IgD-negative memory B cell (primary cell): ENCODE measurements around the gene PLK5. TPM values are rescaled to one million over a fixed set of nuclear protein-coding genes. Genes with fewer than 3 reads are reported as not detected.
"Not testable (repeated sequence)": the region's sequence is repeated elsewhere in the genome, so short reads cannot be mapped to it uniquely, and the experiment has no call there.

Source experiments
- H3K27ac Mint-ChIP-seq, 3 donors: one replicate each; pipeline ENCODE4 v1.8.0; 2020 to 2022; ENCODE audit warnings: mild to moderate bottlenecking in 3 of 3, mixed read lengths in 3 of 3, moderate library complexity in 1 of 3
- H3K27me3 Mint-ChIP-seq: one replicate; pipeline ENCODE4 v1.8.0; 2021; ENCODE audit warnings: mixed read lengths
- H3K36me3 Mint-ChIP-seq: one replicate; pipeline ENCODE4 v1.8.0; 2020; ENCODE audit warnings: mild to moderate bottlenecking, mixed read lengths
- H3K4me1 Mint-ChIP-seq, 3 donors: one replicate each; pipeline ENCODE4 v1.8.0; 2020 to 2022; ENCODE audit warnings: mixed read lengths in 3 of 3, mild to moderate bottlenecking in 1 of 3
- H3K4me3 Mint-ChIP-seq, 4 donors: one replicate each; pipeline ENCODE4 v1.8.0; 2020 to 2022; ENCODE audit warnings: mild to moderate bottlenecking in 4 of 4, mixed read lengths in 4 of 4, moderate library complexity in 3 of 4
- H3K9me3 Mint-ChIP-seq, 3 donors: one replicate each; pipeline ENCODE4 v1.8.0; 2020 to 2021; ENCODE audit warnings: mixed read lengths in 3 of 3, mild to moderate bottlenecking in 1 of 3
- polyA plus RNA-seq: library from polyadenylated mRNA; unstranded; fragments of 300-500 nt; fragmentation: Illumina TruSeq; gene quantifications from one replicate; pipeline ENCODE4 v1.2.3, GENCODE V29; 2021

Gene PLK5
- polyA plus RNA-seq, 1 donor from 2014 or later: not detected

- Mint-ChIP-seq H3K27ac (no peak overlapping the region), H3K9me3 (peaks cover 0 to 4% (median 0%) of the 10 kb centered on the region in 3 donors), H3K4me3 (no peak overlapping the region), H3K27me3 (peaks cover 35% of the 10 kb centered on the region), H3K4me1 (peaks cover 0 to 6% (median 0%) of the 10 kb centered on the region in 3 donors), H3K36me3 (no peaks in the 10 kb centered on the region)
These were observed 1.0 kb upstream of the PLK5 start for GRCh38 chr19:1522838-1523237.

- peak overlapping the region in 1 of 4 donors; percentile 13 for H3K4me3 Mint-ChIP-seq
- peaks cover 0 to 4% (median 0%) of the 10 kb centered on the region in 3 donors for H3K9me3 Mint-ChIP-seq
- peaks cover 31% of the 10 kb centered on the region for H3K27me3 Mint-ChIP-seq
- H3K36me3 Mint-ChIP-seq: no peaks in the 10 kb centered on the region
- peaks cover 0 to 6% (median 0%) of the 10 kb centered on the region in 3 donors for H3K4me1 Mint-ChIP-seq
- H3K27ac Mint-ChIP-seq: peak overlapping the region in 1 of 3 donors; percentile 71
These were observed 552 bp downstream of the PLK5 start for GRCh38 chr19:1524287-1524971.

GRCh38 chr19:1524972-1525325 lies 1.1 kb downstream of the PLK5 start:
- Mint-ChIP-seq H3K36me3 (no peaks in the 10 kb centered on the region), H3K4me1 (peaks cover 0 to 6% (median 0%) of the 10 kb centered on the region in 3 donors), H3K4me3 (peak overlapping the region in 1 of 4 donors; percentile 4), H3K27ac (peak overlapping the region in 1 of 3 donors; percentile 71), H3K27me3 (peaks cover 32% of the 10 kb centered on the region), H3K9me3 (peaks cover 0 to 4% (median 0%) of the 10 kb centered on the region in 3 donors)

- H3K36me3 Mint-ChIP-seq: no peaks in the 10 kb centered on the region
- peak overlapping the region in 1 of 3 donors; percentile 71 for H3K27ac Mint-ChIP-seq
- peaks cover 35% of the 10 kb centered on the region for H3K27me3 Mint-ChIP-seq
- H3K4me3 Mint-ChIP-seq: no peak overlapping the region
- peaks cover 0 to 6% (median 0%) of the 10 kb centered on the region in 3 donors for H3K4me1 Mint-ChIP-seq
- peaks cover 0 to 4% (median 0%) of the 10 kb centered on the region in 3 donors for H3K9me3 Mint-ChIP-seq
These were observed 1.5 kb downstream of the PLK5 start for GRCh38 chr19:1525343-1525742.

GRCh38 chr19:1526066-1526778 lies 2.3 kb downstream of the PLK5 start:
- Mint-ChIP-seq H3K4me3 (no peak overlapping the region), H3K27me3 (peaks cover 35% of the 10 kb centered on the region), H3K9me3 (peaks cover 0 to 4% (median 0%) of the 10 kb centered on the region in 3 donors), H3K4me1 (peaks cover 0 to 6% (median 0%) of the 10 kb centered on the region in 3 donors), H3K27ac (no peak overlapping the region), H3K36me3 (no peaks in the 10 kb centered on the region)

GRCh38 chr19:1526979-1527649 lies 3.2 kb downstream of the PLK5 start:
- H3K9me3 Mint-ChIP-seq: peaks cover 0 to 4% (median 0%) of the 10 kb centered on the region in 3 donors
- H3K36me3 Mint-ChIP-seq: no peaks in the 10 kb centered on the region
- no peak overlapping the region for H3K4me3 Mint-ChIP-seq
- H3K27ac Mint-ChIP-seq: no peak overlapping the region
- H3K27me3 Mint-ChIP-seq: peaks cover 37% of the 10 kb centered on the region
- peaks cover 0 to 6% (median 0%) of the 10 kb centered on the region in 3 donors for H3K4me1 Mint-ChIP-seq

- Mint-ChIP-seq H3K4me3 (no peak overlapping the region), H3K9me3 (peaks cover 0 to 4% (median 0%) of the 10 kb centered on the region in 3 donors), H3K36me3 (no peaks in the 10 kb centered on the region), H3K27ac (no peak overlapping the region), H3K27me3 (peaks cover 37% of the 10 kb centered on the region), H3K4me1 (peaks cover 0 to 6% (median 0%) of the 10 kb centered on the region in 3 donors)
These were observed 3.9 kb downstream of the PLK5 start for GRCh38 chr19:1527650-1528309.

- no peak overlapping the region for H3K4me3 Mint-ChIP-seq
- peaks cover 34% of the 10 kb centered on the region for H3K27me3 Mint-ChIP-seq
- no peak overlapping the region for H3K27ac Mint-ChIP-seq
- H3K9me3 Mint-ChIP-seq: peaks cover 0 to 4% (median 0%) of the 10 kb centered on the region in 3 donors
- peaks cover 0 to 6% (median 0%) of the 10 kb centered on the region in 3 donors for H3K4me1 Mint-ChIP-seq
- H3K36me3 Mint-ChIP-seq: no peaks in the 10 kb centered on the region
These were observed 4.9 kb downstream of the PLK5 start for GRCh38 chr19:1528596-1529429.

- no peak overlapping the region for H3K27ac Mint-ChIP-seq
- peaks cover 0 to 5% (median 0%) of the 10 kb centered on the region in 3 donors for H3K4me1 Mint-ChIP-seq
- H3K27me3 Mint-ChIP-seq: peaks cover 32% of the 10 kb centered on the region
These were observed 5.5 kb downstream of the PLK5 start for GRCh38 chr19:1529430-1529816.

GRCh38 chr19:1530856-1531255 lies 7.0 kb downstream of the PLK5 start:
- not testable (repeated sequence) for H3K27ac Mint-ChIP-seq, H3K4me1 Mint-ChIP-seq, H3K36me3 Mint-ChIP-seq, H3K9me3 Mint-ChIP-seq, H3K4me3 Mint-ChIP-seq
- H3K27me3 Mint-ChIP-seq: peaks cover 21% of the 10 kb centered on the region

More at GRCh38 chr19:1529430-1529816, 5.5 kb downstream of the PLK5 start:
- H3K36me3 Mint-ChIP-seq: no peaks in the 10 kb centered on the region
- H3K4me3 Mint-ChIP-seq: no peak overlapping the region
- peaks cover 0 to 3% (median 0%) of the 10 kb centered on the region in 3 donors for H3K9me3 Mint-ChIP-seq

GRCh38 chr19:1531587-1531986 lies 7.7 kb downstream of the PLK5 start:
- H3K27ac Mint-ChIP-seq: peak overlapping the region in 1 of 3 donors; percentile 35
- H3K4me1 Mint-ChIP-seq: no peaks in the 10 kb centered on the region
- peaks cover 14% of the 10 kb centered on the region for H3K27me3 Mint-ChIP-seq
- H3K9me3 Mint-ChIP-seq: peaks cover 0 to 1% (median 0%) of the 10 kb centered on the region in 3 donors
- no peak overlapping the region for H3K4me3 Mint-ChIP-seq
- no peaks in the 10 kb centered on the region for H3K36me3 Mint-ChIP-seq

GRCh38 chr19:1532003-1532402 lies 8.1 kb downstream of the PLK5 start:
- Mint-ChIP-seq H3K27ac (no peak overlapping the region), H3K9me3 (peaks cover 0 to 1% (median 0%) of the 10 kb centered on the region in 3 donors), H3K4me3 (no peak overlapping the region), H3K27me3 (peaks cover 14% of the 10 kb centered on the region), H3K36me3 (no peaks in the 10 kb centered on the region), H3K4me1 (no peaks in the 10 kb centered on the region)

GRCh38 chr19:1533510-1534150 lies 9.8 kb downstream of the PLK5 start:
- Mint-ChIP-seq H3K4me3 (no peak overlapping the region), H3K27ac (no peak overlapping the region), H3K27me3 (peaks cover 19% of the 10 kb centered on the region), H3K36me3 (no peaks in the 10 kb centered on the region), H3K9me3 (peaks cover 0 to 1% (median 0%) of the 10 kb centered on the region in 3 donors), H3K4me1 (no peaks in the 10 kb centered on the region)
